GM21786 (cell line): Measurements from ENCODE around the gene PLCE1.
"Not testable (repeated sequence)": the region's sequence is repeated elsewhere in the genome, so short reads cannot be mapped to it uniquely, and the experiment has no call there.

Source experiments
- ATAC-seq: cut with Tn5 transposase; IDR thresholded peaks from one replicate; pipeline ENCODE4 v1.9.1; 2021; ENCODE audit not compliant: unreplicated experiment

PLCE1 gene

DNA sequence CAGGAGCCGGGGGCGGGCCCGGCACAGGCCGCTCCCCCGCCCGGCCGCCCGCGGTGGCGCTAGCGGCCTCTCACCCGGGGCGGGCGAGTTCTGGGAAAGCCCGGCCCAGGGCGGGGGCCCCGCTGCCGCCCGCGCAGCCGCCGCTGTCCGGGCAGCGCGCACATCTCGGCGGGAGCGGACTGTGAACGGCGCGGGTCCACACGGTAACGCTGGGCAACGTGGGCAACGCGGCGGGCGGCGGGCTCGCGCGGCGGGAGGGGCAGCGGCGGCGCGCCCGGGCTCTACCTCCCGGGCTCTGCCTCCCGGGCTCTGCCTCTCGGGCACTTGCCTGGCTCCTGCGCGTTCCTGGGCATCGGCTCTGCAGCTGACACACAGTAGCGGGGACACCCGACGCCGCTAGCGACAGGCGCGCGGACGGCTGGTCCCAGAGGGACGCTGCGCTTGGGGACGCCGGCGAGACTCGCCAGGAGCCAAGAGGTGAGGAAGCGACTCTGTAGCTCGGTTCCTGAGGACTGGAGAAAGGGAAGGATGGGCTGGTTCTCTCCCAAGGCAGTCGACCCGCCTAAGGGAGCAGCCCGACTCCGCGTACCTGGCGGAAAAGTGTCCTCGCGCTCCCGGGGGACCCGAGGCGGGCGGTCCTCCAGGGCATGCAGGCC is at the start of gene PLCE1:
Gene PLCE1, plus strand, starts transcription at position 150 of the 656 bp plus-strand sequence. CDS start 37,116 bp downstream, outside the sequence.
- ATAC-seq: no peak

DNA sequence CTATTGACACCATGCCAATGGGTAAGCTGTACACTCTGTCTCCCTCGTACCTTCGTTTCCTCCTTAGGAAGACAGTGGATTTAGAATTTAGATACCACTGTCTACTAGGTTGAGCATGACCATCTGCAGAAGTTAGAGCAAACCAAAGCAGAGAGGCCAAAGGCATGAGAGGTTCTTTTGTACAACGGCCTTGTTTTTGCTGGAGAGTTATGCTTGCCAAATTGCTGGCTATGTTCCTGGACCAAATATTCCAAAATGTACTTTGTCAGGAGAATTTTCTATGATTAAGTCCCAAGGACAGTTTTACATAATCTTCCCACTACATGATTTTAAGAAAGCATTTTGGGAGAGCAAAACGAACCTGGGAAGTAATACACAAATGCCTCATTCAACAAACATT is 47.9 kb upstream of the PLCE1 start:
- no peak for ATAC-seq

DNA sequence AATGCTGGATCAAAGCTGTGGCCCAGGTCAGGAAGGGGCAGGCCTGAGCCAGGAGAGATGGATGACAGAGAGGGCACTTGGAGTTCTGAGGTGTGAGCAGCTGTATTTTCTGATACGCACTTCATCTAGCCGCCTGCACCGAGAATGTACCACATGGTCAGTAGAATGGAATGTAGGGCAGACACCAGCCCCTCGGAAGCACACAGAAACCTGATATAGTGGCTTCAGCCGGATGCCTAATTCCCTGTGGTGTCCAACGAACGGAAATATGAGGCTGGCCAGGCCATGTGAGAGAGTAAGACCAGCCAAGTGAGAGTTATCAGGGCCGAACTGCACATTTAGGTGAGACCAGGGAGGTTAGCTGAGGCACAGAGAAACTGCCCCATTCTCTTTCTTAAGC is 46.7 kb upstream of the PLCE1 start:
- no peak for ATAC-seq

DNA sequence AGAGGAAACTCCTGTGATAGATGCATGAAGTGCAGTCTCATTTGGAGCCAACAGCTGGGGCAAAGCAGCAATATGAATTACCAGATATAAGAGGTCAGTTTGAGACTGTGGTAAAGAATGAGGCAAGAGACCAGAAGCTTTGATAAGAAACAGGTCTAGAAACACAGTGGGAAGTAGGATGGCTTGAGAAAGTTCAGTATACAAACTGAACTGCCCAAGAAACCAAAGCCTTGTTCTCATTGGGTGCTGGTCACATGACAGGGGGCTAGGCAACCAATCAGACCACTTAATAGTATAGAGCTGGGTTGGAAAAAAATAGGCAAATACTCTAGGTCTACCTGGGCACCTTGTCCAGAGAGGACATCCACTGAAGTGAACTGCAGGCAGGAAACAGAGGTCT is 46.2 kb upstream of the PLCE1 start:
- no peak for ATAC-seq

DNA sequence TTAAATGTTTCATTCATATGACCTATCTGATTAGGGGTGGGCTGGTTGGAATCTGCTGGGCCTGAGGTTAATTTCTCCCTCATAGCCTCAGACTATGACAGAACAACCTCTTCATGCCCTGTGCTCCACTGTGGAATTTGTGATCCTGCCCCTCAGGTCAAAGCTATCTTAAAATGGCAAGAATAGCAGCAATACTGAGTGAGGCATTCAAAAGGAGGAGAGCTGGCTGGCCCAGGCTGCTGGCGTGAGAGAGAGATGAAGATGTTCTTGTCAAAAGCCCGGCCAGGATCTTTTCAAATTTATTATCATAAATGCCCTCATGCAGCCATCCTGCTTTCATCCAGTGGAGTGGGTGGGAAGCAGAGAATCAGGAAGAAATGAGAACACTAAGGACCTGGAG is 41.8 kb upstream of the PLCE1 start:
- no peak for ATAC-seq

DNA sequence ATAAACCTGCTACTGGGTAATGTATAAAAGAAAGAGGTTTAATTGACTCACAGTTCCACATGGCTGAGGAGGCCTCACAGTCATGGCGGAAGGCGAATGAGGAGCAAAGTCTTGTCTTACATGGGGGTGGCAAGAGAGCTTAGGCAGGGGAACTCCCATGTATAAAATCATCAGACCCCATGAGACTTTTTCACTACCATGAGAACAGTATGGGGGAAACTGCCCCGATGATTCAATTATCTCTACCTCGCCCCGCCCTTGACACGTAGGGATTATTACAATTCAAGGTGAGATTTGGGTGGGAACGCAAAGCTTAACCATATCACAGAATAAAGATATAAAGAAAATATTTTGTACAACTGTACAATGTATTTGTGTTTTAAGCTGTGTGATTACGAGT is 39.4 kb upstream of the PLCE1 start:
- no peak for ATAC-seq

DNA sequence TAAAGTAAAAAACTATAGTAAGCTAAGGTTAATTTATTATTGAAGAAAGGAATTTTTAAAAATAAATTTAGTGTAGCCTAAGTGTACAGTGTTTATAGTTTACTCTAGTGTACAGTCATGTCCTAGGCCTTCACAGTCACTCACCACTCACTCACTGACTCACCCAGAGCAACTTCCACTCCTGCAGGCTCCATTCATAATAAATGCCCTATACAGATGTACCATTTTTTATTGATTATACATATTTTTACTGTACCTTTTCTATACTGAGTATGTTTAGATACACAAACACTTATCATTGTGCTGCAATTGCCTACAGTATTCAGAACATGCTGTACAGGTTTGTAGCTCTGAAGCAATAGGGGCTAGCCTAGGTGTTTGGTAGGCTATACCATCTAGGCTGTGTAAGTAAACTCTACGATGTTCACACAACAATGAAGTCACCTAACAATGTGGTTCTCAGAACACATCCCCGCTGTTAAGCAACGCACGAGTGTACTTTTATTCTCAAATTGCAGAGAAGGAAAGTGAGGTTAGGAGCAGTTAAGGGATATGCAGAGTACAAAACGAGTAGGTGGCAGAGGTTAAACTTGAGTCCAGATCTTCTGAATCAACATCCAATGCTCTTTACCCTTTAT is 38.9 kb upstream of the PLCE1 start:
- ATAC-seq: no peak

DNA sequence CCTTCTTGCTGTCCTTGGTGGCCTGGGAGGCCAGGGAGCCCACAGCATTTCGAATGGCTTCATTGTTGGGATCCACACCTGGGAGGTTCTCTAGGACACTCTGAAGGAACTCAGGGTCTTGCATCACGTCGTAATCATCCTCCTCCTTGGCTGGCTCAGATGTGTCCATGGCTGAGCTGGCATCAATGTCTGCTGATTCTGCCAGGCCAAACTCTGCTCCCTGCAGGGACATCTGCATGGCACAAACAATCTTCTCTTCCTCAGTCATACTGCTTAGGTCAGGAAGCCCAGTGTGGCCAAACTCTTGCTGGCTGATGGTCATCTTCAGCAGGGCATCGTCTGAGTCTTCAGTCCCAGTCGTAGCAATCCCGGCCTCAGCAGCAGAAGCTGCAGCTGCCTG is 34.9 kb upstream of the PLCE1 start:
- no peak for ATAC-seq

DNA sequence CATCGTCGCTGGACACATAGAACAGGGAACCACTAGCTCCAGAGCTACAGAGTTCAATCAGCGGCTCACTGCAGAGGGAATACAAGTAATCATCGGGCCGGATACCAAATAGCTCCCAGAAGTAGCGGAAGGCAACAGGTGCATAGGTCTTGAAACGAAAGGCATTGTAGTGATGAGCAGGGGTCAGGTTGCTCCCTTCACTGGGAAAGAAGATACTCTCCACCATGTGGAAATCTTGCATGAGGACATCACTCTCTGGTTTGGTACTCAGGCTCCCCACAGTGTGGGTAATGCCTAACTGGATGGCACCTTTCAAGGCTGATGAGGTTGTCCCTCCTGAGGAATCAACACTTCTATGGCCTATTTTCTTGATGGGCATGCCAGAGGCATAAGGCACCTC is 32.7 kb upstream of the PLCE1 start:
- ATAC-seq: not testable (repeated sequence)

DNA sequence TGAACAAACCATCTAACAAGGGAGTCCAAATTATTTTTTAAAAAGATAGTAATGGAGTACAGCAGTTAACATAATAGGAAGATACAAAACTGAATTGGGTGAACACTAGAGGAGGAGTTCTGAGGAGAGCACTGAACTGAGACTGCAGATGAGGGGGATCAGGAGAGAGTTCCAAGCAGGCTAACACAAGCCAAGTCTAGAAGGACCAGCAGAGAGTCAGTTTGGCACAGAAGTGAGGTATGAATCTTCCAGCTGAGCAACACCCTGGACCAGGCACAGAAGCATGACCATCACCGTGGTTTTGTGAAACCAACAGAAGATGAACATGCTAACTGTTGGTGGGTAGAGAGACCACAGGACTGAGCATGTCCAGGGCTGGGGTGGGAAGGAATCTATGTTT is 30.8 kb upstream of the PLCE1 start:
- no peak for ATAC-seq

DNA sequence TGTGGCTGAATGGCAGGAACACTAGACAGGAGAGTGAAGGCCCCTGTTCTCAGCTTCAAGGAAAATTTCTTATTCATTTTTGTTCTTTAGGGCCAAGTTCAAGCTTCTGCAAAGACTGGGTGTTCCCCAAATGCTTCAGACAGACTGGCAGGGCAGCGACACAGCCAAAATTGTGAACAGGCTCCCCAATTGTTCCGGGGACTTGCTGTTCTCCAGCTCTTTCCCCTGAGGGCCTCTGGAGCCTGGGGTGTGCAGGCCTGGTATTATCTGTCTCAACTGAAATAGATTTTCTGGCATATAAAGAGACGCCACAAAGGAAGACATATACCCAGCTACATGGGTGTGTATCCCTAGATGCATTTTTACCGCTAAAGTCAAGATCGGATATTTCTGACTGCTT is 30.3 kb upstream of the PLCE1 start:
- ATAC-seq: no peak

DNA sequence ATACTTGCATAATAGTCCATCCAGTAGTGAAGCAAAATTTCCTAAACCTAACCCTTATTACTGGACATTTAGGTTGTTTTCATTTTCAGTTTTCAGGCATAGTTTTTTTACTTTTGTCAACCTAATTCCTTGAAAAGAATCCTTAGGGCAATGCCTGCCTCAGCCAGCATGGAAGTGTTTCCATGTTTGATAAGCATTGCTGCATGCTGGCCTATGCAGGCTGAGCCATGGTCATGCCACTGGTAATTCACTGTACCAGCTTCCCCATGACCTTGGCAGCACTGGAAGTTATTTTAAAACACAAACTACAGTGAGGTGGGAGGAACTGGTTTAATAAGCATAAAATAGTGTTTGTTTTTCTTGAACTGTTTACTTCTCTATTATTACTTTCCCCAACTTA is 27.8 kb upstream of the PLCE1 start:
- no peak for ATAC-seq

DNA sequence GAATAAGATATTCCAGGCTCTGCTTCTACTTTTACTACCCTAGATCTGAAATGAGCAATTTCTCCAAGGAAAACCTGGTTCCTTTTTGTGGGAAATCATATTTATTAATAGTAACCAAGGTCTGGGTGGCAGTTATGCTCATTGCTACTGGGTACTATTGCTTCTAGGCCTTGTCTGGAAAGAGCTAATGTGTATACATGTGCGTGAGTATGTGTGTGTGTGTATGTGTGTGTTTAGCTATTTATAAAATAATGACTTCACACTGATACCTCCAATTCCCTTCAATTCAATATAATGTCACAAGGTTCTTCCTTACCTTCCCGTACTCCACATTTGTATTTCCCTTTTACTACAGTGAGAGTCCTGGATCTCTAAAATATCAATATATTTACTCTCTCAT is 26.0 kb upstream of the PLCE1 start:
- no peak for ATAC-seq

DNA sequence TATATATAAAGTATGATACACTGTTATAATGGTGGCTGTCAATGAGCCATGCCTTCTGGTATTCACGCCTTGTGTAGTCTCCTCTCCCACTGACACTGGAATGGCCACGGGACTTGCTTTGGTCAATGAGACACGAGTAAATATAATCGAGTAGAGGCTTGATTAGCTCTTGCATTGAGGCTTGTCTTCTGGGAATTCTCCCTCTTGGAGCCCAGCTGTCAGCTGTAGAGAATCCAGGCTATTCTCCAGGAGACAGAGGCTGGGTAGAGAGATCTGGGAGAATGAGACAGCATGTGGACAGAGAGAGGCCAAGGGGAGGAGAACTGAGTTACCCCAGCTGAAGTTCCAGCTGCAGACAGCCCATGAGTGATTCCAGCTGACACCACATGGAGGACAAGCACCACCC is 25.2 kb upstream of the PLCE1 start:
- no peak for ATAC-seq

DNA sequence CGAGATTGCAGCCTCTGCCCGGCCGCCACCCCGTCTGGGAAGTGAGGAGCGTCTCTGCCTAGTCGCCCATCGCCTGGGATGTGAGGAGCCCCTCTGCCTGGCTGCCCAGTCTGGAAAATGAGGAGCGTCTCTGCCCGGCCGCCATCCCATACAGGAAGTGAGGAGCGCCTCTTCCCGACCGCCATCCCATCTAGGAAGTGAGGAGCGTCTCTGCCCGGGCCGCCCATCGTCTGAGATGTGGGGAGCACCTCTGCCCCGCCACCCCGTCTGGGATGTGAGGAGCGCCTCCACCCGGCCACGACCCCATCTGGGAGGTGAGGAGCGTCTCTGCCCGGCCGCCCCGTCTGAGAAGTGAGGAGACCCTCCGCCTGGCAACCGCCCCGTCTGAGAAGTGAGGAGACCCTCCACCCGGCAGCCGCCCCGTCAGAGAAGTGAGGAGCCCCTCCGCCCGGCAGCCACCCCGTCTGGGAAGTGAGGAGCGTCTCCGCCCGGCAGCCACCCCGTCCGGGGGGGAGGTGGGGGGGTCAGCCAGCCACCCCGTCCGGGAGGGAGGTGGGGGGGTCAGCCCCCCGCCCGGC is 23.2 kb upstream of the PLCE1 start:
- not testable (repeated sequence) for ATAC-seq

DNA sequence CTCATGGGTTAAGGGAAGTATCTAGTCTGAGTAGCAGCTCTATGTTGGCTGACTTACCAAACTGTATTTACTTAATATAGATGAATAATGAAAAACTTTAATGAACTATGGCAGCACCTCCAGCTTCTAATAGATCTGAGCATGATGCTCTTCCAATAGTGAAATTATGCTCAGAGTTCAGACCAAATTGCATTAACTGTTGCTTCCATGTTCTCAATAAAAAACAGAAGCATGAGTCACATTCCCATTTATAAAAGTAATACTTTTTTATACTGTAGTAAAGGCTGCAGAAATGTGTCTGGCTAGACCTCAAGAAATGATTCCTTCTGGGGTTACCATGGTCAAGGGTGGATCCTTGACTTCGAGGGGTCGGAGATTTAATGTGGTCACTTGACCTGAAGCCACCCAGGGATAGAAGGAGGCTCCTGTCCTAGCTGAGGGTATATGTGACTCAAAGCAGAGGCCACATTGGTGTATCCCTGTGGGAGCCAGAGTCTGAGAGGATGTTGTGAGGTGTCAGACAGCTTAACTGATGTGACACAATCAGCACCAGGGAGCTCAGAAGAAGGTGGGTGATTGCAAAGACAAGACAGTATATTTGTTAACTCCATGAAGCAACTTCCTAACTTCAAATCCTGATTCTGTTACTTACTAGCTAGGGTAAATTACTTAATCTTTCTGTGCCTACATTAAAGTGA is 19.8 kb upstream of the PLCE1 start:
- ATAC-seq: no peak

DNA sequence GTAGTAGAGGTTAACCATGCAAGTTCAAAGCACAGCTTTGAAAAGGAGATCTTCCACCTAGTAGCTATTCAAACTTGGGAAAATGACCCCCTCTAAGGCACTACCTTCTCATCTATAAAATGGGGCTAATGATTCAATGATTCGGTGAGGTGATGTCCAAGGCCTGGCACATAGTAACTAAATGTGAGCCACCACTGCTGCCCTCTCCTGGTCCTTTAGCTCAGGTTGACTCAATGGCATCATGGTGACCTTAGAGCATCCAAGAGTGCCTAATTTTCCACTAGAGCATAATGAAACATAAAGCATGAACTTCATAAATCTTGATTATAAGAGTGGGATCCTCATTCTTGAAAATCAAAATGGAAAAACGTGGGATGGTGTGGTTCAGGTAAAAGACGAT is 16.3 kb upstream of the PLCE1 start:
- no peak for ATAC-seq

DNA sequence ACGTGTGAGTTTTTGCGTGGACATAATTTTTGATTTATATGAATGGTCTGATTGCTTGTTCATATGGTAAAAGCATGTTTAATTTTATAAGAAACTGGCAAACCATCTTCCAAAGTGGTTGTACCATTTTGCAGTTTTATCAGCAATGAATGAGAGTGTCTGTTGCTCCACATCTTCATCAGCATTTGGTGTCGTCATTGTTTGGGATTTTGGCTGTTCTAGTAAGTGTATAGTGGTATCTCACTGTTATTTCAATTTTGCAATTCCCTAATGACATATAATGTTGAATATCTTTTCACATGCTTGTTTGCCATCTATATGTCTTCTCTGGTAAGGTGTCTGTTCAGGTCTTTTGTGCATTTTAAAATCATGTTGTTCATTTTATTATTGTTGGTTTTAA is 13.2 kb upstream of the PLCE1 start:
- ATAC-seq: no peak

DNA sequence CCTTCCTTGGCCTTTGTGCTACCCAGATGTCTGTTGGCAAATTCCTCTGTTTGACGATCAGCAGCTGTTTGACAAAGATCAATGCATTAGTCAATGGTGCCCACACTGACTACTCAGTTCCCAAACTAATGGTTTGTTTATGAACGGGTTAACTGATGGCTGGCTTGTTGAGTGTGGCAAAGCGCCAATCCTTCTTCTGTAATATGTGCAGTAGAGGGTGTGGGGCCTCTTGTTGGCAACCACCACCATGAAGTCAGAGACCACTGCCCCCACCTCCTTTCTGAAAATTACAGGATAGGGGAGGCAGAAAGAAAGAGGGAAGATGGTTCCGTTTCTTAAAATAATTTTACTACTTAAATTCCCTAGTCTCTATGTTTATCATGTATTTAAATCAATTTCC is 2.6 kb upstream of the PLCE1 start:
- no peak for ATAC-seq

DNA sequence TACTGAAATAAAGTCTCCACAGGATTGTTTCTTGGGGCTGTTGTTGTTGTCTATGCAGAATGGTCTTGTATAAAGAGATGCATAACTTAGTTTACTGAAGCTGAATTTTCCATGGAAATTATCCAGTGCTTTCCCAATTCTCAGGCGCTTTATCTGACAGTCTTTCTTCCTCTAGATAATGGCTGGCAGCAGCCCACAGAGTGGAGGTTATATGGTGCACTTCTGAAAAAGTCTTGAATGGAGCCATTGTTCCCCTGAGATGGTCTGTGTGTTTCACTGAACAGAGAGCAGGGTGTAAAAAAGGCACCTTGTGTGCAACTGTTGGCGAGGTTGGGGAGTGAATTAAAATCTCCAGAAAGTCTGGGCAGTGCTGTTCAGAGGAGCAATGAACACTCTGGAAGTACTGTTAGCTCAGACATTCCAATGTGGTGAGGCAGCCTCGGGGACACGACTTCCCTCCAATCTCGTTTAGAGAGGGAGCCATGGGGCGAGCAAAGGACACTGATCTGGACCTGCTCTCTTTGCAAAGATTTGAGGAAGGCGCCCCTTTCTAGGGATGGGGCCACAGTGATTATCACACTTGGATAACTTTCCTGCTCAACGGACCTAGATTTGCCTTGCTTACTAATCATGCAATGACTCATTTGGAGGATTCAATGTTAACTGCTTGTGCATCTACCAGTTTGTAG is 2.0 kb upstream of the PLCE1 start:
- no peak for ATAC-seq

DNA sequence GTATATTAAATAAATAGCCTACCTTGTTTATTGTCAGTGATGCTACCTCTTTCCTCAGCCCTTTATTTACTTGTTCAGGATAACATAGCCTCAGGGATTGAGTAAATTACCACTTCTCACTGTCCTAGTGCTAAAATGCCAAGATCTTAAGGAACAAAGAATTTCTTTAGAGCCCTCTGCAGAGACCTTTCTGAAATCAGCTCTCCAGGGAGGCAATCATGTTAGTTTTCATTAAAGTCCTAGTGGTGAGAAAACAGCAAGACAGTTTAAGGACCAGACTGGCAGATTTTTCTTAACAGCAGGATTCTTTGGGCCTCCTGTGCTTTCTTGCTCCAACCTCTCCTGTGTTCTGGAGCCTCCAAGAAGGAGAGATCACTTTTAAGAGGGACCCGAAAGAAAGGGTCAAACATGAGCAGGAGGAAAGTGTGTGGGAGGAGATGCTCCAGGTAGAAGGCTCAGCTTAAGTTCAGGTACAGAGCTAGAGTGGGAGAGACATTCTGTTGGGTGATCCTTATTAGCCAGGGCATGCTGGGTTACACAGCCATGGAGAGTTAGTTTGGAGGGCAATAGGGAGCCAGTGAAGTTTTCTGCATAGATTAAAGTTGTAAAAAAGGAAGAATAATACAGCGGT is 1.2 kb upstream of the PLCE1 start:
- no peak for ATAC-seq
